Measurements from ENCODE around the gene GRB10.

DNA sequence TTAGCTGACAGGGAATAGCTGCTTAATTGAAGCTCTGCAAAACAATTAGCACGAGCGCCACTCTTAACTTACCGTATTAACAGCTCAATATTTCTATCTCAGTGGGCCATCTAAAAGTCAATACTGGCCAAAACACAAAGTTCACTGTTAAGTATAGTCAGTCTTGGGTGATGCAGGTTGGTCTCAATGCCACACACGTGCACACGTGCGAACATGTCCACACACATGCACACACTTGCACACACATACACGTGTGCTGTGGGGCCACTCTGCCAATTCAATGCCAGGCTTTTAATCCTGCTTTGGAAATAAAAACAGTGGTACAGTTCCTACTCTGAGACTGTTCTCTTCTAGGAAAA is 105.1 kb downstream of the GRB10 start:
- TF ChIP-seq, protein P1, sequence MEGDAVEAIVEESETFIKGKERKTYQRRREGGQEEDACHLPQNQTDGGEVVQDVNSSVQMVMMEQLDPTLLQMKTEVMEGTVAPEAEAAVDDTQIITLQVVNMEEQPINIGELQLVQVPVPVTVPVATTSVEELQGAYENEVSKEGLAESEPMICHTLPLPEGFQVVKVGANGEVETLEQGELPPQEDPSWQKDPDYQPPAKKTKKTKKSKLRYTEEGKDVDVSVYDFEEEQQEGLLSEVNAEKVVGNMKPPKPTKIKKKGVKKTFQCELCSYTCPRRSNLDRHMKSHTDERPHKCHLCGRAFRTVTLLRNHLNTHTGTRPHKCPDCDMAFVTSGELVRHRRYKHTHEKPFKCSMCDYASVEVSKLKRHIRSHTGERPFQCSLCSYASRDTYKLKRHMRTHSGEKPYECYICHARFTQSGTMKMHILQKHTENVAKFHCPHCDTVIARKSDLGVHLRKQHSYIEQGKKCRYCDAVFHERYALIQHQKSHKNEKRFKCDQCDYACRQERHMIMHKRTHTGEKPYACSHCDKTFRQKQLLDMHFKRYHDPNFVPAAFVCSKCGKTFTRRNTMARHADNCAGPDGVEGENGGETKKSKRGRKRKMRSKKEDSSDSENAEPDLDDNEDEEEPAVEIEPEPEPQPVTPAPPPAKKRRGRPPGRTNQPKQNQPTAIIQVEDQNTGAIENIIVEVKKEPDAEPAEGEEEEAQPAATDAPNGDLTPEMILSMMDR (IDR thresholded peaks at IDR 0.05): no peak
- no peak for TF ChIP-seq POLR2A (IDR thresholded peaks at IDR 0.05)
